T-helper 2 cell (primary cell): ENCODE results near the gene VWA5B1.

Source experiments
- DNase-seq, 5 experiments: peaks; one replicate each; pipeline versions ENCODE4 v3.0.0 to v3.0.0-alpha.2; 2012 to 2022

VWA5B1 gene

GRCh38 chr1:20371883-20372282, 81.2 kb downstream of the VWA5B1 start:
- DNase-seq: no peak

DNA sequence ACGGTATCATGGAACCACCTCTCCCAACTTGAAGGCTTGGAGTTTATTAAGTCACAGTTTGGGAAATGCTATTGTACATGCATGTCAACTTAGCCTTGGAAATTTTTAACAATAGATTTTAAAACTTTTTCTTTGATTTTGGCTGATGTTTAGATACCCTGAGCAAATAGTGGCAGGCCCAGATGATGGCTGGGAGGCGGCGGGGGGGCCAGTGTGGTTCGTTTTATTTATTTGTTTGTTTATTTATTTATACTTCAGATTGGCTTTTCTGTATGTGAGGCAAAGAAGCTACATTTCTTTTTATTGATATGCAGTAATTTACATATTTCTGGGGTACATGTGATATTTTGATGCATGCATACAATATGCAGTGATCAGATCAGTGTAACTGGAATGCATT, 82.0 kb downstream of the VWA5B1 start:
- no peak for DNase-seq

GRCh38 chr1:20373286-20373685, 82.6 kb downstream of the VWA5B1 start:
- no peak for DNase-seq

- no peak for DNase-seq
Measured at GRCh38 chr1:20373764-20374163, 83.1 kb downstream of the VWA5B1 start.

GRCh38 chr1:20375563-20375962, 84.9 kb downstream of the VWA5B1 start:
- no peak for DNase-seq

- DNase-seq: no peak
Measured at GRCh38 chr1:20376171-20376570, 85.5 kb downstream of the VWA5B1 start.

GRCh38 chr1:20376880-20377494, 86.3 kb downstream of the VWA5B1 start:
- DNase-seq: peak; percentile 10 to 54 (median 22)

DNA sequence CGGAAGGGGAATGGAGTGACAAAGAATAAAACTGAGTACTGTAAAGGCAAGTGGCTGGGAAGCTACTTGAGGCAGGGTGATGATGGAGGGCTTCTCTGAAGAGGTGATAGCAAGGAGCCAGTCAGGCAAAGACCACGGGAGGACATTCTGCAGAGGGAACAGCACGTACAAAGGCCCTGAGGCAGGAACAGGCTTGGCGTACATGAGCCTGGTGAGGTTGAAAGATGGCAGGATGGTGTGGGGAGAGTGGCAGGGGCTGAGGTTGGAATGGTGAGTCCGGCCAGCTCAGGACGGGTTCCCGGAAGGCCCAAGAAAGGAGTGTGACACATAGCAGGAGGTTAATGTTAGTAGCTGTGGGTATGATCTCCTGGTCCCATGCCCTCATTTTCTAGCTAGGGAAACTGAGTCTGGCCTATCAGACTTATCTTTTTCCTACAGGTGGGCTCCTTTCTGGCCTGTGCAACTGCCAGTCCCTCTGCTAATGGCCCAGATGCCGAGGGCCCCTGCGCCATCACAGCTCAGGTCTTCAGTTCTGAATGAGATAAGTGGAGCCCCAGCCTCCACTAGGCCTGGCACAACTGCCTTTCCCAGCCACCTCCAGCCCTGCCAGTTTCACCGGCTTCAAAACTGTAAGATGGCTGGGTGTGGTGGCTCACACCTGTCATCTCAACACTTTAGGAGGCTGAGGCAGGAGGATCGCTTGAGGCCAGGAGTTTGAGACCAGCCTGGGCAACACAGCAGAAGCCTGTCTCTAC, 87.0 kb downstream of the VWA5B1 start:
- no peak for DNase-seq

- DNase-seq: no peak
Measured at GRCh38 chr1:20379075-20379474, 88.4 kb downstream of the VWA5B1 start.

DNA sequence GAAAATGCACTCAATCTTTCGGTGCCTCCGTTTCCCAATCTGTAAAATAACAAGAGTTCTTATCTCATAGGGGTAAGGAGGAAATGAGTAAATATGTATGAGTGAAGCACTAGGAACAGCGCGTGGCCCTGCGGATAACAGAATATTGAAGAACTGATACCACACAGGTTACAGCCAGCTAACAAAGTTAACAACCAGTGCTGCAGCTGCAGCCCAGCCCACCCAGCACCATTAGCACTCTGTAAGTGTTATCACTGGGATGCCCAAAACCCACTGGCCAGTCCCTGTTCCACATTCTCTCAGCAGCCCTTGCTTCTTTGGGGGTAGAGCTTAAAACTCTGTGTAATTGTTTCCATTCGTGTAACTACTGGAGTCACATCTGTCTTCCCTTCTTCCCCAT, 89.5 kb downstream of the VWA5B1 start:
- no peak for DNase-seq

- DNase-seq: no peak
Measured at GRCh38 chr1:20380616-20381035, 90.0 kb downstream of the VWA5B1 start.

DNA sequence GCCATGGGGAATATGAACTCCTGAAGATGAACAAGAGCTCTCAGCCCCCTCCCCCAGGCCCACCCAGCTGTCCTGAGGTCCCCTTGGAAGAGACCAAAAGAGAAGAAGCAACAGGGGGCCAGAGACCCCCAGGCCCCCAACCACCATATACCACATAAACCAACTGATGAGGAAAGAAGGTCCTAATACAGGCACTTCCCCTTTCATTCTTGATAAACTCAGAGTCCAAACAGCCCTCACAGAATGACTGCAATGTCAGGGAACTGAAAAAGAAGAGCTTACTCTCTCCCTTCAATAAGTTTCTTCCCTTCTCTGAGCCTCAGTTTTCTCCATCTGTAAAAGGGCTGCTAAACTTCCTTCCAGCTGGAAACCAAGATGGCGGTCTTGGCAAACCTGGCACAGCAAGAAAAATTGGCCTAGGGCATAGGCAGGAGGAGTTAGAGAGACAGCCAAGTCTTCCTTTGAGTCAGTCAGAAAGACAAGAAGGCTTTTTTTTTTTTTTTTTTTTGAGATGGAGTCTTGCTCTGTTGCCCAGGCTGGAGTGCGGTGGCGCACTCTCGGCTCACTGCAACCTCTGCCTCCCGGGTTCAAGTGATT, 90.5 kb downstream of the VWA5B1 start:
- DNase-seq: no peak

DNA sequence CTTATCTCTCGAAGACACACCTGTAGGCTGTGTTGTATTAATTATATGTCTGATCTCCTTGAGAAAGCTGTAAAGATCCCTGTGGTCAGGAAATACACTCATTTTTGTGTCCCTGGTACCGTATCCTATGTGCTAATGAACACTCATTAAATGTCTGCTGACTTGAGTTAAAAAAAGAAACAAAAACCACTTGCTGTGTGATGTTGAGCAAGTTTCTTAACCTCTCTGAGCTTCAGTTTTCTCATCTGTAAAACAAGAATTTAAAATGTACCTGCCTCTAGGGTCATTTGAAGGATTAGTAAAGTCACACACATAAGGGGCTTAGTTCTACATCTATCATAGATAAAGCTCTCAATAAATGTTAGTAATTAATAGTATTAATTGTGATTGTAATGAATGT, 91.3 kb downstream of the VWA5B1 start:
- DNase-seq: no peak

- no peak for DNase-seq
Measured at GRCh38 chr1:20382711-20383110, 92.0 kb downstream of the VWA5B1 start.

- no peak for DNase-seq
Measured at GRCh38 chr1:20383631-20384030, 93.0 kb downstream of the VWA5B1 start.

- DNase-seq: no peak
Measured at GRCh38 chr1:20385630-20386029, 95.0 kb downstream of the VWA5B1 start.

DNA sequence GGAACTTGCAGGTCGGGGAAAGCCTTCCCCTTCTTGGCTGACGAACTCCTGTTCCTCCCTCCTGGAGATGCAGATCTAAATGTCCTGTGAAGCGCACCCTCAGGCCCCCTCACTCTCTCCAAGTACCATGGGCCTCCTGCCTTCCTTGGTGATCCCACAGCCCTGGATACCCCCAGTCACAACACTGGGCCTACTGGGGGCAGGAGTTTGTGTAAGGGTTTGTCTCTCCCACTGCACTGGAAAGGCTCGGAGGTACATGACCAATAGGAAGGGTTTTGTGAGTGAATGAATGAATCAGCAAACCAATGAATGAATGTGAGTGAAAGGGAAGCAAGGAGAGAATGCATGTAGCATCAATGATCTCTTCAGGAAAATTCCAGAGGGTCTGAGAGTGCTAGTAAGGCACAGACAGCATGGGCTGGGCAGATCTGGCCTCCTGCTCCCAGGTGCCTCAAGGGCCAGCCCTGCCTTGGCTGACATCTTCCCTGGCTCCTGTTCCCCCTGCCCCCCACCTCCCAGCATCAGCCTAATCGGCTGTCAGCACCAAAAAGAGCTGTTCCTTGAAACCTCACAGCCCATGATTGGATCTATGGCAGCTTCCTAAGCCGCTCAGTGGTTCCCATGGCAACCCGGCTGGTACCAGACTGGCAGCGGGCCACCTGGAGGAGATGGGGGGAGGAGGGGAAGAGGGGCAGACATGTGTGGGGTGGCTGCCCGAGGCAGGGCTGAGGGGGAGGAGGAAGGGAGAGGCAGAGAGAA, 95.8 kb downstream of the VWA5B1 start:
- DNase-seq: no peak

GRCh38 chr1:20389571-20389970, 98.9 kb downstream of the VWA5B1 start:
- no peak for DNase-seq

GRCh38 chr1:20390589-20391331, 100.1 kb downstream of the VWA5B1 start:
- no peak for DNase-seq

DNA sequence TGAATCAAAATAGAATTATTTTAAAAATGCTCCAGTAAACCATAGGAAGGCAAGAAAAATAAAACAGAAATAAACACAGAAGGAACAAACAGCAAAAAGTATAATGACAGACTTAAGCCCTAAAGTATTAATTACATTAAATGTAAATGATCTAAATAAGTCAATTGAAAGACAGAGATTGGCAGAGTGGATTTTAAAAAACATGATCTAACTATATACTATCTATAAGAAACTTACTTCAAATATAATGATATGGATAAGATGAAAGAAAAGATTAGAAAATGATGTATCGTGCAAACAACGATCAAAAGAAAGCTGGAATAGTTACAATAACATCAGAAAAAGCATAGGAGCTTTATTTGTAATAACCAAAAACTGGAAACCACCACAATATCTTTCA, 104.6 kb downstream of the VWA5B1 start:
- DNase-seq: no peak

DNA sequence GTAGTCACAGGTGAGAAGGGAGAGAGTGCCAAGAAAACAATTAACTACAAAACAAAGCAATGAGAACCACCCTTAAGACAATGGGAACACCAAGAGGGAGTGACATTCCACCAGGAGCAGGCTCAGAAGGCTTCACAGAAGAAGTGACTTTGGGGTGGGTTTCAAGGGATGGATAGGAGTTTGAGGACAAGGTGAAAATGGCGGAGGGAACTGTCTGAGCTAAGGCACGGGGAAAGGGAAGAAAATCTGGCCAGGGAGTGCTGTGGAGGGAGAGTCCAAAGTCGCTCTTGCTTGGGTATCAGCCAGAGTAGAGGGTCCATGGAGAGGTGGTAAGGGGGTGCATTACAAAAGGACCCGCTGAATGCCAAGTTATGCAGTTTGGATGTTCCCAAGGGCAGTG, 108.1 kb downstream of the VWA5B1 start:
- DNase-seq: no peak

GRCh38 chr1:20399196-20399595, 108.5 kb downstream of the VWA5B1 start:
- no peak for DNase-seq
